Neural crest cell (in vitro differentiated cells): Measurements from ENCODE around the gene FUCA1. TPM values are rescaled to one million over a fixed set of nuclear protein-coding genes. Genes with fewer than 3 reads are reported as not detected.
"Not testable (repeated sequence)": the region's sequence is repeated elsewhere in the genome, so short reads cannot be mapped to it uniquely, and the experiment has no call there.

Experiments
- DNase-seq: peaks from one replicate; pipeline ENCODE4 v3.0.0; 2021; ENCODE audit warnings: low read depth, mixed read lengths, low spot score
- H3K27ac Mint-ChIP-seq: one replicate; pipeline ENCODE4 v1.8.0; 2021; ENCODE audit warnings: mild to moderate bottlenecking, mixed read lengths; ENCODE audit not compliant: unreplicated experiment
- H3K27me3 Mint-ChIP-seq: 2 replicates; pipeline ENCODE4 v1.8.0; 2021; ENCODE audit warnings: low read depth, mild to moderate bottlenecking, mixed read lengths
- H3K36me3 Mint-ChIP-seq: 2 replicates; pipeline ENCODE4 v1.8.0; 2021; ENCODE audit warnings: low read depth, mild to moderate bottlenecking, mixed read lengths
- H3K4me1 Mint-ChIP-seq: 2 replicates; pipeline ENCODE4 v1.8.0; 2021; ENCODE audit warnings: mixed read lengths
- H3K4me3 Mint-ChIP-seq: one replicate; pipeline ENCODE4 v1.8.0; 2021; ENCODE audit warnings: mild to moderate bottlenecking, mixed read lengths
- H3K9me3 Mint-ChIP-seq: 2 replicates; pipeline ENCODE4 v1.8.0; 2021; ENCODE audit warnings: mixed read lengths
- total RNA-seq: library from RNA; stranded (reverse); gene quantifications from 2 replicates; pipeline ENCODE4 v1.2.1, GENCODE V29; 2021
- TF ChIP-seq, protein P1 (sequence below): fragments of 200-600 bp; sonication (generic); conservative IDR thresholded peaks from 2 replicates; pipeline ENCODE4 v1.5.0; 2021; ENCODE audit warnings: antibody characterized with exemption, mild to moderate bottlenecking

Gene FUCA1
- total RNA-seq, 1 donor from 2014 or later = 6.7 TPM

DNA sequence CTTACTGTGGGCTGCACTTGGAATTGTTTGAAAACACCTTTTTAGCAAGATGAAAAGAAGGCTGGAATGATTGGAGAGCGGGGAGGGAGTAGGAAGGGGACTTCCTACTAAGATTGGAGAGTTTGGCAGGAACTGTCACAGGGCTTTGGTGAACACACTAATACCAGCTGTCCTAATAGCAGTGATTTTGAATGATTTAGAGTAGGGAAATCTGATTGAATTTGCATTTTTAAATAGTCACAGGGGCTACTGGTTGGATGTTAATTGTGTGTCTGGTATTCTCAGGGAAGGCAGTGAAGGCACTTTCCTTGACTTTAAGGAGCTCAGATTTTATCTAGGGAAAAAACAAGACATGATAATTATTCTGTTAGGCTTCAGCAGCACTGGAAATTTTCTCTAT is 40.4 kb downstream of the FUCA1 start:
- H3K9me3 Mint-ChIP-seq = no peaks in the 10 kb centered on the region
- no peak for DNase-seq
- H3K4me3 Mint-ChIP-seq = peak overlapping the region; percentile 58
- no peaks in the 10 kb centered on the region for H3K36me3 Mint-ChIP-seq
- H3K27me3 Mint-ChIP-seq = peaks cover 14% of the 10 kb centered on the region
- TF ChIP-seq, protein P1, sequence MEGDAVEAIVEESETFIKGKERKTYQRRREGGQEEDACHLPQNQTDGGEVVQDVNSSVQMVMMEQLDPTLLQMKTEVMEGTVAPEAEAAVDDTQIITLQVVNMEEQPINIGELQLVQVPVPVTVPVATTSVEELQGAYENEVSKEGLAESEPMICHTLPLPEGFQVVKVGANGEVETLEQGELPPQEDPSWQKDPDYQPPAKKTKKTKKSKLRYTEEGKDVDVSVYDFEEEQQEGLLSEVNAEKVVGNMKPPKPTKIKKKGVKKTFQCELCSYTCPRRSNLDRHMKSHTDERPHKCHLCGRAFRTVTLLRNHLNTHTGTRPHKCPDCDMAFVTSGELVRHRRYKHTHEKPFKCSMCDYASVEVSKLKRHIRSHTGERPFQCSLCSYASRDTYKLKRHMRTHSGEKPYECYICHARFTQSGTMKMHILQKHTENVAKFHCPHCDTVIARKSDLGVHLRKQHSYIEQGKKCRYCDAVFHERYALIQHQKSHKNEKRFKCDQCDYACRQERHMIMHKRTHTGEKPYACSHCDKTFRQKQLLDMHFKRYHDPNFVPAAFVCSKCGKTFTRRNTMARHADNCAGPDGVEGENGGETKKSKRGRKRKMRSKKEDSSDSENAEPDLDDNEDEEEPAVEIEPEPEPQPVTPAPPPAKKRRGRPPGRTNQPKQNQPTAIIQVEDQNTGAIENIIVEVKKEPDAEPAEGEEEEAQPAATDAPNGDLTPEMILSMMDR = no peak
- no peak overlapping the region for H3K27ac Mint-ChIP-seq
- H3K4me1 Mint-ChIP-seq = peaks cover 24% of the 10 kb centered on the region

DNA sequence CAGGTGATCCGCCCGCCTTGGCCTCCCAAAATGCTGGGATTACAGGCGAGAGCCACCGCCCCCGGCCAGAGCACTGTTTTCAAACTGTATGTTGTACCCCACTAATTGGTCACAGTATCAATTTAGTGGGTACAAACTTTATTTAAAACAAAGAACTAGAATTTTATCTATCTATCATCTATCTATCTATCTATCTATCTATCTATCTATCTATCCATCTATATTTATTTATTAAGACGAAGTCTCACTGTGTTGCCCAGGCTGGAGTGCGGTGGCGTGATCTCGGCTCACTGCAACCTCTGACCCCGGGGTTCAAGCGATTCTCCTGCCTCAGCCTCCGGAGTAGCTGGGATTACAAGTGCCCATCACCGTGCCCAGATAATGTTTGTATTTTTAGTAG is 41.5 kb downstream of the FUCA1 start:
- DNase-seq = not testable (repeated sequence)

DNA sequence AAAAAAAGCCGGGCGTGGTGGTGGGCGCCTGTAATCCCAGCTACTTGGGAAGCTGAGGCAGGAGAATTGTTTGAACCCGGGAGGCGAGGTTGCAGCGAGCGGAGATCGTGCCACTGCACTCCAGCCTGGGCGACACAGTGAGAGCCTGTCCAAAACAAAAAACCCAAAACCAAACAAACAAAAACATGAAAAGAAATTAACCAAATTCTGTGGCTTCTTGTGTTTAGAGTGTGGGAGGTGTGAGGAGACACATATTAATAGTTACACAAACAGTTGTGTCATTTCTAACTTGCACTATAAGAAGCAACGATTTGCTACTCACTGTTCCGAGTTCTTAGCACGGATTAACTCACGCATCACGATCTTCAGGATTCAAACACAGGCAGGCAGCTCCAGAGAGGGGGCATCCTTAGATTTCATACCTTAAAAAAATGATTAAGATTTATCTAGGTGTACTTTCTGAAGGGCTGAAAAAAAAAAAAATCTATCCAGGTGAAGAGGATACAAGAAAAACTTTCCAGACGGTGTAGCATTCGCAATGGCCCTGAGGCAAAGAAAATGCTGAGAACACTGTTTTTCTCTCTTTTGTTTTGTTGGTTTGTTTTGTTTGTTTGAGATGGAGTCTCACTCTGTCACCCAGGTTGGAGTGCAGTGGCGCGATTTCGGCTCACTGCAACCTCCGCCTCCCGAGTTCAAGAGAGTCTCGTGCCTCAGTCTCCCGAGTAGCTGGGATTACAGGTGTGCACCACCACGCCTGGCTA is 42.1 kb downstream of the FUCA1 start:
- TF ChIP-seq, protein P1 = no peak
- H3K36me3 Mint-ChIP-seq = no peaks in the 10 kb centered on the region
- no peaks in the 10 kb centered on the region for H3K9me3 Mint-ChIP-seq
- peaks cover 24% of the 10 kb centered on the region for H3K4me1 Mint-ChIP-seq
- peaks cover 5% of the 10 kb centered on the region for H3K27me3 Mint-ChIP-seq
- H3K4me3 Mint-ChIP-seq = peak overlapping the region; percentile 98
- no peak overlapping the region for H3K27ac Mint-ChIP-seq
- DNase-seq = no peak

More for the DNA sequence above, 41.5 kb downstream of the FUCA1 start:
- not testable (repeated sequence) for H3K27me3 Mint-ChIP-seq, H3K27ac Mint-ChIP-seq, H3K9me3 Mint-ChIP-seq, H3K36me3 Mint-ChIP-seq
- Mint-ChIP-seq H3K4me3 (peak overlapping the region; percentile 59), H3K4me1 (peaks cover 24% of the 10 kb centered on the region)

DNA sequence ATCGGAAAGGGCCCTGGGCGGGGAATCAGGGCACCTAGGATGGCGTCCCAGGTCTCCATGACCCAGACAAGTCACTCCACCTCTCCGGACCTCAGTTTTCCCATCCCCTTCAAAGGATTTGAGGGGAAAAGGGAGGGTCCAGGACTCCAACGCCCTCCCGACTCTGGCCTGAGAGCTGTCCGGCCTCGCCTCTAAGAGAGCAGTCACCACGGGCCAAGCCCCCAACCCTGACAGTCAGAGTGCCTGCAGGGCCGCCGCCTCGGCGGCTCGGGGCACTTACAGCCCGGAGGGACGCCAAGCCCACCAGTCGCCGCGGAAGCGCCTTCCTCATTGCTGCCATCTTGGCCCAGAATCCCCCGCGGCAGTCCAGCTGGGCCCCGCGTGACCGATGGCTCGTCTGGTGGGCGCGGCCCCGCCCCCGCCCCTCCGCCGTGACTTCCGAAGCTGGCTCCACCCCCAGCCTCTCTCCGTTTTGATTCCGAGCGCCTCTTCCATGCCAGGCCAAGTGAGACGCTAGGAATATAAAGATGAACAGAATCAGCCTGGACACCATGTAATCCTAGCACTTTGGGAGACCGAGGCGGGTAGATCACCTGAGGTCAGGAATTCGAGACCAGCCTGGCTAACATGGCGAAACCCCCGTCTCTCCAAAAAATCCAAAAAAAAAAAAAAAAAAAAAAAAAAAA is 42.9 kb downstream of the FUCA1 start, which contains the start of gene HMGCL:
Gene HMGCL (minus strand): TSS at position 354 of the 686 bp plus-strand sequence. CDS start 14 bp downstream, at position 340.
- peak within 1 kb of the TSS; percentile 98 for H3K4me3 Mint-ChIP-seq
- H3K27ac Mint-ChIP-seq = peak within 1 kb of the TSS; percentile 99
- H3K36me3 Mint-ChIP-seq = no peaks in the 10 kb centered on the region
- H3K9me3 Mint-ChIP-seq = no peaks in the 10 kb centered on the region
- DNase-seq = peak; percentile 82
- H3K27me3 Mint-ChIP-seq = peaks cover 2% of the 10 kb centered on the region
- TF ChIP-seq, protein P1 = no peak
- H3K4me1 Mint-ChIP-seq = peaks cover 24% of the 10 kb centered on the region

DNA sequence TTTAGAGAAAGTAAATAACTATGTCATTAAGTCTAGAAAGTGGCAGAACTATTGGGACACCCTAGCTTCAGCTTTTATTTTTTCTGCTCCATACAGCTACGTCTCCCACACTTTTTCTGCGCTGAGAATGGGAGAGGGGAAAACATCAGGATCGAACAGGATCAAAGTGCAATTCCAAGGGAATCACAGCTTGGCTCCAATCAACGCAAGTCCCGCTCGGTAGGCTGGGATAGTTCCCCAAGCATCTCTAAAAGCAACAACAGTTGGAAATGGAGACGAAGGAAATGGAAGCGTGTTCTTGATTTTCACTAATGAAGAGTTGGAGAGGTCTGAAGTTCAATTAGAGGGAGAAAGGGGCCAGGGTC is 43.4 kb downstream of the FUCA1 start:
- Mint-ChIP-seq H3K36me3 (no peaks in the 10 kb centered on the region), H3K4me3 (peak overlapping the region; percentile 98), H3K27ac (peak overlapping the region; percentile 99), H3K27me3 (no peaks in the 10 kb centered on the region), H3K4me1 (peaks cover 24% of the 10 kb centered on the region), H3K9me3 (no peaks in the 10 kb centered on the region)
- TF ChIP-seq, protein P1 = no peak
- DNase-seq = no peak

DNA sequence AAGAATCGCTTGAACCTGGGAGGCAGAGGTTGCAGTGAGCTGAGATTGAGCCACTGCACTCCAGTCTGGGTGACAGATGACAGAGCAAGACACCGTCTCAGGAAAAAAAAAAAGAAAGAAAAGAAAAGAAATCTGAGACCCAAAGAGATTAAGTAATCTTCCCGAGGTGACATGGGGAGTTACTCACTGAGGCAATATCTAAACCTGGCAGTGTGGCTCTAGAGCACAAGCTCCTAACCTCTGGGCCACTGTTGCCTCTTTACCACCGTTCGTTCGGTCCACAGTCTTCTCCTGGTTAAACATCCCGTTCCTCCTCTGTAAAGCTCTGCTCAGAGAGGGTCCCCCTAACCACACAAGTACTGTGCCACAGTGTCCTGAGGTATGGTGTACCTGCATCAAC is 44.3 kb downstream of the FUCA1 start:
- no peaks in the 10 kb centered on the region for H3K27me3 Mint-ChIP-seq
- TF ChIP-seq, protein P1 = no peak
- H3K4me1 Mint-ChIP-seq = peaks cover 24% of the 10 kb centered on the region
- H3K4me3 Mint-ChIP-seq = peak overlapping the region; percentile 98
- H3K9me3 Mint-ChIP-seq = no peaks in the 10 kb centered on the region
- H3K27ac Mint-ChIP-seq = peak overlapping the region; percentile 27
- DNase-seq = no peak
- H3K36me3 Mint-ChIP-seq = no peaks in the 10 kb centered on the region
